SU-DHL-6 (cell line): Measurements from ENCODE around the gene CFAP251.

Source experiments
- EZH2phosphoT487 ChIP-seq: fragments of 200-600 bp; sonication (generic), shearing (Covaris generic); conservative IDR thresholded peaks from 2 replicates; pipeline ENCODE4 v1.6.1; 2018; ENCODE audit warnings: mild to moderate bottlenecking, antibody characterized with exemption, low read length, moderate library complexity, mixed read lengths
- TF ChIP-seq, protein P1 (sequence below): fragments of 200-600 bp; sonication (generic); IDR thresholded peaks from one replicate; pipeline ENCODE4 v1.5.1; 2017; ENCODE audit warnings: antibody characterized with exemption, mild to moderate bottlenecking, low read length, moderate library complexity; ENCODE audit not compliant: insufficient read depth, poor library complexity, severe bottlenecking

DNA sequence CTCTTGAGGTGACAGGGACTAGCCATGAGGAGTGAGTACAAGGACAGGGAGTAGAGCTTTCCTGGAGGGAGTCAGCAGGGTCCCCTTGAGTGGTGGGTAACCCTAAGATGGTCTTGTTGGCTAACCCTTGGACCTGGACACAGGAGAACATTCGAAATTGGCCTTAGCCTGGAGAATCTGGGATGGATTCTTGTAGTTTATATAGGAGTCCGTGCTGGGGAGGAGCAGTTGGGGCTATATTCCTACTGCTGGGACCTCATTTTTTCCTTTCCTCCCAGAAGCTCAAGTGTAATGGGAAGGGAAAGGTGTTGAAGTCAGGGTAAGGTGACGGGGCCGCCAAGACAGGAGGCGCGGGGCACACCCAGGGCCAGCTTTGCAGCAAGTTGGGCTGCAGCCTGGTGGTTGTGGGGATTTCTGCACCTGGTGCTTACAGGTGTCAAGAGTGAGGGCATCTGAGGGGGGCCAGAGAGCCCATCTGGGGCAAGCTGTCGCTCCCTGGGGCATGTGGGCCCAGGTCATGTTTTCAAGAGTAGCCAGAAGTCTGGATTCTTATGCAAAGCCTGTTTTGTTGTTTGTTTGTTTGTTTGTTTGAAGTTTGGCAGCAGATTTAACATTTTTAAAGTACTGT is 108.4 kb downstream of the CFAP251 start:
- TF ChIP-seq, protein P1, sequence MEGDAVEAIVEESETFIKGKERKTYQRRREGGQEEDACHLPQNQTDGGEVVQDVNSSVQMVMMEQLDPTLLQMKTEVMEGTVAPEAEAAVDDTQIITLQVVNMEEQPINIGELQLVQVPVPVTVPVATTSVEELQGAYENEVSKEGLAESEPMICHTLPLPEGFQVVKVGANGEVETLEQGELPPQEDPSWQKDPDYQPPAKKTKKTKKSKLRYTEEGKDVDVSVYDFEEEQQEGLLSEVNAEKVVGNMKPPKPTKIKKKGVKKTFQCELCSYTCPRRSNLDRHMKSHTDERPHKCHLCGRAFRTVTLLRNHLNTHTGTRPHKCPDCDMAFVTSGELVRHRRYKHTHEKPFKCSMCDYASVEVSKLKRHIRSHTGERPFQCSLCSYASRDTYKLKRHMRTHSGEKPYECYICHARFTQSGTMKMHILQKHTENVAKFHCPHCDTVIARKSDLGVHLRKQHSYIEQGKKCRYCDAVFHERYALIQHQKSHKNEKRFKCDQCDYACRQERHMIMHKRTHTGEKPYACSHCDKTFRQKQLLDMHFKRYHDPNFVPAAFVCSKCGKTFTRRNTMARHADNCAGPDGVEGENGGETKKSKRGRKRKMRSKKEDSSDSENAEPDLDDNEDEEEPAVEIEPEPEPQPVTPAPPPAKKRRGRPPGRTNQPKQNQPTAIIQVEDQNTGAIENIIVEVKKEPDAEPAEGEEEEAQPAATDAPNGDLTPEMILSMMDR, result peak; percentile 15
- no peak for TF ChIP-seq EZH2phosphoT487
